Measurements from ENCODE around the gene ALG12.

DNA sequence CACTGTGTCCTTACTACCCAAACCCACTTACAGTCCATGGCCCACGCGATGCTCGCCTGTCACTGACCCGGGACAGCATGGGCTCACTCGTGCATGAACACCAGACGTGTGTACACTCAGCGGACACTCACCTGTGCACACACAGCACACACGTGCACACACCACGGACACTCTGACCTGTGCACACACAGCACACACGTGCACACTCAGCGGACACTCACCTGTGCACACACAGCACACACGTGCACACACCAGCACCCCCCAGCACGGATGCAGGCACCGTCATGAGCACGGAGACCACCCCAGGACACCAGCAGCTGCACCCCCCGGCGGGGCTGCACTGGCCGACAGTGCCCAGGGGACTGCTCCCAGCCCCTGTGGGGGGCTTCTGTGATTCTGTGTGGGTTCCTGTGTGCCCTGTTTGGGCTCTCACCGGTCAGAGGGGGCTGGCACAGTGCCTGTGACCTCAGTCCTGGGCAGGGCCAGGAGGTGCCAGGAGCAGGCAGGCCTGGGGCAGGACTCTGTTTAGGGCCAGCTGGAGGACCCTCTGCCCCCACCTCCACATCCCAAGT lies 20.4 kb upstream of the ALG12 start:
- TF ChIP-seq, protein P1, sequence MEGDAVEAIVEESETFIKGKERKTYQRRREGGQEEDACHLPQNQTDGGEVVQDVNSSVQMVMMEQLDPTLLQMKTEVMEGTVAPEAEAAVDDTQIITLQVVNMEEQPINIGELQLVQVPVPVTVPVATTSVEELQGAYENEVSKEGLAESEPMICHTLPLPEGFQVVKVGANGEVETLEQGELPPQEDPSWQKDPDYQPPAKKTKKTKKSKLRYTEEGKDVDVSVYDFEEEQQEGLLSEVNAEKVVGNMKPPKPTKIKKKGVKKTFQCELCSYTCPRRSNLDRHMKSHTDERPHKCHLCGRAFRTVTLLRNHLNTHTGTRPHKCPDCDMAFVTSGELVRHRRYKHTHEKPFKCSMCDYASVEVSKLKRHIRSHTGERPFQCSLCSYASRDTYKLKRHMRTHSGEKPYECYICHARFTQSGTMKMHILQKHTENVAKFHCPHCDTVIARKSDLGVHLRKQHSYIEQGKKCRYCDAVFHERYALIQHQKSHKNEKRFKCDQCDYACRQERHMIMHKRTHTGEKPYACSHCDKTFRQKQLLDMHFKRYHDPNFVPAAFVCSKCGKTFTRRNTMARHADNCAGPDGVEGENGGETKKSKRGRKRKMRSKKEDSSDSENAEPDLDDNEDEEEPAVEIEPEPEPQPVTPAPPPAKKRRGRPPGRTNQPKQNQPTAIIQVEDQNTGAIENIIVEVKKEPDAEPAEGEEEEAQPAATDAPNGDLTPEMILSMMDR (conservative IDR thresholded peaks at IDR 0.05; ENCODE audit: low read length): no peak
- TF ChIP-seq EZH2phosphoT487 (IDR thresholded peaks at IDR 0.05; ENCODE audit: borderline replicate concordance, low read depth, low read length): no peak

All from OCI-LY7 (cell line).